ENCODE measurements around the gene ITGAX. TPM values are rescaled to one million over a fixed set of nuclear protein-coding genes. Genes with fewer than 3 reads are reported as not detected.

ITGAX gene
- polyA plus RNA-seq, 1 of the 3 experiments (the other 2 are of a cell fraction) = 0.66 TPM

- POLR2A ChIA-PET = no interaction called here
- Histone ChIP-seq H3K4me2 (no peak overlapping the region), H3K9me3 (no peaks in the 10 kb centered on the region), H3K79me2 (ENCODE audit: insufficient read depth) (no peaks in the 10 kb centered on the region), H3K36me3 (replicated peaks in 1 of 2; ENCODE audit: control insufficient read depth in 1 of 2, insufficient read depth in 2 of 2, low read length in 1 of 2) (no peaks in the 10 kb centered on the region), H3K9me2 (no peaks in the 10 kb centered on the region), H3K9ac (no peak overlapping the region), H3F3A (replicated peaks; ENCODE audit: insufficient read depth) (no peaks in the 10 kb centered on the region), H3K4me1 (ENCODE audit: control insufficient read depth in 1 of 2, insufficient read depth in 2 of 2, low read depth in 1 of 2, low read length in 1 of 2) (no peaks in the 10 kb centered on the region), H3K27me3 (ENCODE audit: insufficient read depth) (peaks cover 30% of the 10 kb centered on the region), H3K27ac (ENCODE audit: low read depth in 2 of 2, low read length in 1 of 2) (no peak overlapping the region), H4K20me1 (ENCODE audit: insufficient read depth) (no peaks in the 10 kb centered on the region), H3K4me3 (ENCODE audit: low read depth in 2 of 2, low read length in 1 of 2) (no peak overlapping the region; a peak in 1 of 4 replicates), H2AFZ (ENCODE audit: low read depth) (no peak overlapping the region)
- CTCF ChIA-PET = interaction anchor here (0.6 kb wide), 1 partner anchor 30 kb away, joined by 3 read pairs; no protein-coding TSS in a partner anchor
- WGBS (ENCODE audit: low lambda C conversion rate) = 6% methylated on average over 3 of the region's 10 CpGs
- TF ChIP-seq USF2 (IDR thresholded peaks at IDR 0.05; ENCODE audit: borderline replicate concordance, low read depth, low read length) (no peak), SMC3 (IDR thresholded peaks at IDR 0.05; ENCODE audit: low read depth, low read length) (no peak), MEF2A (IDR thresholded peaks at IDR 0.05; ENCODE audit: borderline replicate concordance, low read depth) (no peak), RXRA (IDR thresholded peaks at IDR 0.05; ENCODE audit: borderline replicate concordance, low read depth) (no peak), GABPA (IDR thresholded peaks at IDR 0.05; ENCODE audit: low read depth) (no peak), TCF12 (IDR thresholded peaks at IDR 0.05) (no peak), FOXM1 (IDR thresholded peaks at IDR 0.05; ENCODE audit: low read depth) (no peak), FOXJ3 (CRISPR knock-in tag; IDR thresholded peaks at IDR 0.05) (no peak), GATA2 (CRISPR knock-in tag; IDR thresholded peaks at IDR 0.05) (no peak), CHD2 (IDR thresholded peaks at IDR 0.05; ENCODE audit: low read length, partially characterized antibody) (no peak), PBX3 (IDR thresholded peaks at IDR 0.05) (no peak), FOSL2 (IDR thresholded peaks at IDR 0.05; ENCODE audit: borderline replicate concordance, low read depth) (no peak), MXI1 (IDR thresholded peaks at IDR 0.05; ENCODE audit: low read depth, low read length) (no peak), RCOR1 (IDR thresholded peaks at IDR 0.05; ENCODE audit: low read length) (no peak), SIN3A (IDR thresholded peaks at IDR 0.05; ENCODE audit: borderline replicate concordance, low read depth, low read length) (no peak), EP300 (IDR thresholded peaks at IDR 0.05; ENCODE audit: borderline replicate concordance in 1 of 2, low read depth in 1 of 2, low read length in 1 of 2) (no peak), POLR2AphosphoS5 (IDR thresholded peaks at IDR 0.05; ENCODE audit: low read depth, low read length) (no peak), RFX5 (IDR thresholded peaks at IDR 0.05; ENCODE audit: low read length) (no peak), REST (IDR thresholded peaks at IDR 0.05; ENCODE audit: low read depth, low read length) (no peak)
- TF ChIP-seq, protein P1, sequence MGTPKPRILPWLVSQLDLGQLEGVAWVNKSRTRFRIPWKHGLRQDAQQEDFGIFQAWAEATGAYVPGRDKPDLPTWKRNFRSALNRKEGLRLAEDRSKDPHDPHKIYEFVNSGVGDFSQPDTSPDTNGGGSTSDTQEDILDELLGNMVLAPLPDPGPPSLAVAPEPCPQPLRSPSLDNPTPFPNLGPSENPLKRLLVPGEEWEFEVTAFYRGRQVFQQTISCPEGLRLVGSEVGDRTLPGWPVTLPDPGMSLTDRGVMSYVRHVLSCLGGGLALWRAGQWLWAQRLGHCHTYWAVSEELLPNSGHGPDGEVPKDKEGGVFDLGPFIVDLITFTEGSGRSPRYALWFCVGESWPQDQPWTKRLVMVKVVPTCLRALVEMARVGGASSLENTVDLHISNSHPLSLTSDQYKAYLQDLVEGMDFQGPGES (IDR thresholded peaks at IDR 0.05; ENCODE audit: low read depth, low read length) = no peak
- DNase-seq = no peak
These were observed 30.9 kb upstream of the ITGAX start for GRCh38 chr16:31323959-31324629.

Measured in SK-N-SH (cell line).